Left cardiac atrium (tissue), 4 donors: ENCODE results near the gene TGFBR3L. TPM values are rescaled to one million over a fixed set of nuclear protein-coding genes. Genes with fewer than 3 reads are reported as not detected.
A peak's percentile ranks its signal among the peaks of the same experiment; 100 is the strongest.
"Not testable (repeated sequence)": the region's sequence is repeated elsewhere in the genome, so short reads cannot be mapped to it uniquely, and the experiment has no call there.

ENCODE experiments used
- ATAC-seq, 2 donors: fragments of 200-7000 bp; cut with Tn5 transposase; one replicate each; pipeline ENCODE4 v1.9.1; 2020; ENCODE audit warnings: mild to moderate bottlenecking in 2 of 2, moderate library complexity in 2 of 2
- DNase-seq: peaks from one replicate; pipeline ENCODE4 v3.0.0-alpha.2; 2020
- intact Hi-C, 2 donors: fragments of 100-400 bp; cut with DNase I; formaldehyde crosslinking; loops; one replicate each; pipeline versions ENCODE4 v1.14.1 to v1.15.1; 2022 to 2023
- total RNA-seq, 2 donors: library from RNA; stranded (reverse); fragmentation: NEBNext Ultra II Directional; extraction: Animal tissue kit (Norgen Biotek cat#: 25700); gene quantifications; one replicate each; pipeline ENCODE4 v1.2.1, GENCODE V29; 2021
- donor health status: DM: no; HTN: yes; CAD: no.
- donor health status: DM: no; HTN: yes; CAD: no; lungs with severe emphysema.
- donor health status: DM: yes; HTN: yes; CAD: no.
- donor health status: Dilated cardiomyopathy.

Gene TGFBR3L
- total RNA-seq, 2 donors from 2014 or later, result 9.7 to 13.6 TPM

GRCh38 chr19:7913652-7914051 lies 978 bp upstream of the TGFBR3L start:
- DNase-seq (no peak), ATAC-seq (no peak)
- intact Hi-C loops, result no loop called here

DNA sequence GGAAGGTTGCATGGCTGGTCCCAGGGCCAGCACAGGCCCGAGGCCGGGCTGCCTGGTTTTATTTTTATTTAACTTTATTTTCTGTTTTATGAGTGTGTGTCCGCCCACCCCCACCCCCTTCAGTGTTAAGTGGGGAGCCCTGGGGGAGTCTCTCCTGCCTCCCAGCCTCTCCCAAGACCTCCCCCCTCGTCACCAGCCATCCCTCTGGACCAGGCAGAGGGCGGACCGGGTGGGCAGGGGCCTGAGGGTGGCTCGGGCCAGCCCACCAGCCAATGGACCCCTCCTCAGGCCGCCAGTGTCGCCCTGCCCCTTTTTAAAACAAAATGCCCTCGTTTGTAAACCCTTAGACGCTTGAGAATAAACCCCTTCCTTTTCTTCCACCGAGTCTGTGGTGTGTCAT lies 531 bp upstream of the TGFBR3L start:
- ATAC-seq, result no peak
- intact Hi-C loops, result no loop called here

GRCh38 chr19:7915250-7916102 lies 846 bp downstream of the TGFBR3L start:
- intact Hi-C loops, result no loop called here
- DNase-seq (no peak), ATAC-seq (no peak)

More for the DNA sequence above, 531 bp upstream of the TGFBR3L start:
- DNase-seq, result no peak

GRCh38 chr19:7916103-7916954 lies 1.7 kb downstream of the TGFBR3L start:
- DNase-seq (no peak), ATAC-seq (no peak)
- intact Hi-C loops, result no loop called here

- DNase-seq (no peak), ATAC-seq (no peak)
- intact Hi-C loops, result no loop called here
Observed at GRCh38 chr19:7916955-7917266, 2.3 kb downstream of the TGFBR3L start.

DNA sequence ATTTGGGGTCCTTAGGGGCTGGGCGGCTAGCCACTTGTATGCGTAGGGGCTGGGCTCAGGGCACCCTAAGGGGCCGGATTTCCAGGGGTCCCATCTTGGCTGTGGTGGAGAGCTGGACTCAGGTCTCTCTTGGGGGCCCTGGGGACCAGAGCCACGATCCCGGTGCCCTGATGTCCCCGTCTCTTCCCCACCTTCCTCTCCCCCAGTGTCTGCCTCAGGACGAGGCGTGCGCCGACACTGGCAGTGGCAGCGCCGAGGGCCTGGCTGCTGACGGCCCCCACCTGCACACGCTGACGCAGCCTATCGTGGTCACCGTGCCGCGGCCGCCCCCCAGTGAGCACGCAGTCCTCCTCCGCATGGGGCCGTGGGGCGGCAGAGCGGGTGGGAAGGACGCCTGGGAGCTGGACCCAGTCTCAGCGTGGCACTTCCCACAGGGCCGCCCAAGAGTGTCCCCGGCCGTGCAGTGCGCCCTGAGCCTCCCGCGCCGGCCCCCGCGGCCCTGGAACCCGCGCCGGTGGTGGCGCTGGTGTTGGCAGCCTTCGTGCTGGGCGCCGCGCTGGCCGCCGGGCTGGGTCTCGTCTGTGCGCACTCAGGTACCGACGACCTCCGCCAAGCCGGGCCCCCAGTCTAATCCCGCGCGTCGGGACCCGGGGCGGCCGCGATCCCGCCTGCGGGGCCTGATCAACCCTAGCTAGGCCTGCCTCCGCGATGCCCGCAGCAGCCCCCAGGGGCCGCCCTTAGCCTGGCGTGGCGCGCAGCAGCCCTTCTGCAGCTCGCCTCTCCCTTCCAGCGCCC lies 2.8 kb downstream of the TGFBR3L start:
- intact Hi-C loops, result no loop called here
- DNase-seq, result no peak
- peak; percentile 1 to 14 for ATAC-seq

DNA sequence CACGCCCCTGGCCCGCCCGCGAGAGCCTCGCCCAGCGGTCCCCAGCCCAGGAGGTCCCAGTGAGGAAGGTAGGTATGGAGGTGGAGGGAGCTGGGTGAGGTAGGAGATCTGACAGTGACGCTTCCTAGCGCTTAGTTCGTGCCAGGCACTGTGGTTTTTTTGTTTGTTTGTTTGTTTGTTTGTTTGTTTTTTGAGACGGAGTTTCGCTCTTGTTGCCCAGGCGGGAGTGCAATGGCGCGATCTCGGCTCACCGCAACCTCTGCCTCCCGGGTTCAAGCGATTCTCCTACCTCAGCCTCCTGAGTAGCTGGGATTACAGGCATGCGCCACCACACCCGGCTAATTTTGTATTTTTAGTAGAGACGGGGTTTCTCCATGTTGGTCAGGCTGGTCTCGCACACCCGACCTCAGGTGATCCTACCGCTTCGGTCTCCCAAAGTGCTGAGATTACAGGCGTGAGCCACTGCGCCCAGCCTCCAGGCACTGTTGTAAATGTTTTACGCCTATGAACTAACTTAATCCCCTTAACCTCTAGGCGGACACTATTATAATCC lies 3.5 kb downstream of the TGFBR3L start:
- intact Hi-C loops, DNase-seq: not testable (repeated sequence)

DNA sequence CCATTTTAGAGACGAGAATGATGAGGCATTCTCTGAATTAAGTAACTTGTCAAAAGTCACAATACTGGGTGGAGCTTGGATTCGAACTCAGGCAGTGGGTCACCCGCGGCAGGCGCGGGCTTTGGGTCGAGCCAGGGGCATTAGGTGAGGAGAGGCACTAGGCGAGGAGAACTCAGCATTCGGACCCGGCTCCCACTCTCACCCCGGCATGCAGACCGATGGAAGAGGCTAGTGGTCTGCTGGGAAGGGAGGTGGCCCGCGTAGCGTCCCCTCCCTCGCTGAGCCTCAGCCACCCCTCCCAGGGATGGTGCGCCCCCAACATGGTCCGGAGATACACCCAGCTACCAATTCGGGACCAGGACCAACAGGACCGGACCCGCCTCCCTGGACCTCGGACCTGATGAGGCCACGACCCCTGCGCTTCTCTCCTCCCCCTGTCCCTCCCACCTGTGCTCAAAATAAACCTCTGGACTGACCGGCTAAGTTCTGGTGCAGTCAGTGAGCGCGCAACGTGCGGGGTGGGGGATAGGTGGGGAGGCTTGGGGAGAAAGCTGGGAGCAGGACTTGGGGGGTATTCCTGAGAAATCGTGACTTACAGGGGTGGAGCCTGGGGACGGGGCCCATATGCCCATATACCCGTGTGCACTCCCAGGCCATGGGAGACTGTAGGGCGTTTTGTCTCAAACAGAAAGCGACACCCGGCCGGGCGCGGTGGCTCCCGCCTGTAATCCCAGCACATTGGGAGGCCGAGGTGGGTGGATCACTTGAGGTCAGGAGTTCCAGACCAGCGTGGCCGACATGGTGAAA lies 4.2 kb downstream of the TGFBR3L start:
- intact Hi-C loops, result no loop called here
- DNase-seq (no peak), ATAC-seq (no peak)

More for the DNA sequence above, 3.5 kb downstream of the TGFBR3L start:
- ATAC-seq, result not testable (repeated sequence)

- peak; percentile 73 to 76 for ATAC-seq
Observed at GRCh38 chr19:7919610-7920518, 5.2 kb downstream of the TGFBR3L start, which contains the start of gene SNAPC2. Gene SNAPC2 (plus strand): TSS chr19:7920338. CDS start chr19:7920367, 29 bp downstream.

GRCh38 chr19:7920519-7921301 lies 6.1 kb downstream of the TGFBR3L start:
- intact Hi-C loops, result no loop called here
- ATAC-seq (peak; percentile 88), DNase-seq (peak; percentile 100)

More at GRCh38 chr19:7919610-7920518, 5.2 kb downstream of the TGFBR3L start, which contains the start of gene SNAPC2:
- intact Hi-C loops, result no loop called here
- DNase-seq, result peak; percentile 98

GRCh38 chr19:7921302-7921966 lies 6.8 kb downstream of the TGFBR3L start:
- ATAC-seq, result no peak
- no peak for DNase-seq
- intact Hi-C loops, result no loop called here

GRCh38 chr19:7921967-7922835 lies 7.6 kb downstream of the TGFBR3L start:
- ATAC-seq (no peak), DNase-seq (no peak)
- intact Hi-C loops, result no loop called here

DNA sequence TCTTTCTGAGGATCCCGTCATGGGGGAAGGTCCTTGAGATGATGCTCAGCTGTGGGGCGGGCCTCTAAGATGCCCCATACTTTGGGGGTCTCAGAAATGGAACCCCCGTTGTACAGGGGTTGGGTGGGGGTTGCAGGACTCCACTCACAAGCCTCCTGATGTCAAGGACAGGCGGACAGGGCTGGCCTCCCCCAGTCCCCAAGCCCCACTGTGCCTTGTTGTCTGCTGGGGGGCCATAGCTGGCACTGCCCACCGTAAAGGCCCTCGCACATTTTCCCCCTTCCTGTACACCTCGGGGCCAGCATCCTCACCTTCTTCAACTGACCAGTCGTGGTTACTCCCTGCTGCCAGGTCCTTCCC lies 8.2 kb downstream of the TGFBR3L start:
- ATAC-seq, result no peak

GRCh38 chr19:7923295-7924191 lies 8.9 kb downstream of the TGFBR3L start:
- ATAC-seq (no peak), DNase-seq (no peak)
- intact Hi-C loops, result no loop called here

More for the DNA sequence above, 8.2 kb downstream of the TGFBR3L start:
- no peak for DNase-seq
- intact Hi-C loops, result no loop called here
